A673 (cell line): Measurements from ENCODE around the gene TTLL6.

ENCODE experiments used
- CTCF ChIP-seq: fragments of 300-800, 200-600 bp; sonication (generic); conservative IDR thresholded peaks from 2 replicates; pipeline ENCODE4 v1.5.1; 2017; ENCODE audit warnings: low read depth, mild to moderate bottlenecking, antibody characterized with exemption, low read length, moderate library complexity, mixed read lengths
- EZH2 ChIP-seq: fragments of 200-600 bp; sonication (generic); IDR thresholded peaks from 2 replicates; pipeline ENCODE4 v1.6.1; 2017; ENCODE audit warnings: borderline replicate concordance, low read depth, mild to moderate bottlenecking, mixed read lengths, antibody characterized with exemption, low read length; ENCODE audit not compliant: poor library complexity, severe bottlenecking

DNA sequence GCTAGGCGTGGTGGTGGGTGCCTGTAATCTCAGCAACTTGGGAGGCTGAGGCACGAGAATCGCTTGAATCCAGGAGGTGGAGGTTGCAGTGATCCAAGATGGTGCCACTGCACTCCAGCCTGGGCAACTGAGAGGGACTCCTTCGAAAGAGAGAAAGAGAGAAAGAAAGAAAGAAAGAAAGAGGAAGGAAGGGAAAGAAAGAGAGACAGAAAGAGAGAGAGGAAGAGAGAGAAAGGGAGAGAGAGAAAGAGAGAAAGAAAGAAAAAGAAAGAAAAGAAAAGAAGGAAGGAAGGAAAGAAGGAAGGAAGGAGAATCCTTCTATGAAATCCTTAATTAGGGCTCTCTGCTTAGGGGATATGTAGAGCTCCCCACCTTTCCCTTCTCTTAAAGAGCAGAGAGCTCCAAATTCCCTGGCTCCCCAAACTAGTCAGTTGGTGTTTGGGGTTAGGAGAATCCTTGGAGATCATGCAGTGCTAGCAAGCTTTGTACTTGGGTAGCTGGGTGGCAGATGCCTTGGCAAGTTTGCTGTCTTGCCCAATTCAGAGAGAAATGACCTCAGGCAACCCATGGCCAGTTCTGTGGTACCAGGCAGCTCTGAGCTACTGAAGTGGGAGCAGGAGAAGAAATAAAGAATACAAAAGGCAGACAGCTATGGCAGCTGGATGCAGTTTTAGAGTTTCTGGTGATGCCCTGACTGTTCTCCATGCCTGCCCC is 79.5 kb downstream of the TTLL6 start:
- TF ChIP-seq CTCF: no peak
- no peak for TF ChIP-seq EZH2
